Hepatocyte (in vitro differentiated cells): ENCODE measurements around the gene DLGAP5. TPM values are rescaled to one million over a fixed set of nuclear protein-coding genes. Genes with fewer than 3 reads are reported as not detected.

Source experiments
- DNase-seq: peaks from one replicate; pipeline ENCODE4 v3.0.0-alpha.2; 2016; ENCODE audit warnings: low spot score
- H2AFZ ChIP-seq: fragments of 200-600 bp; sonication (generic); 2 replicates; pipeline ENCODE4 v1.6.0; 2016; ENCODE audit warnings: antibody characterized with exemption, mild to moderate bottlenecking
- H3K27ac ChIP-seq: fragments of 200-600 bp; sonication (generic); 2 replicates; pipeline ENCODE4 v1.5.1; 2016; ENCODE audit warnings: mild to moderate bottlenecking
- H3K27me3 ChIP-seq: fragments of 200-600 bp; sonication (generic); 2 replicates; pipeline ENCODE4 v1.6.1; 2016
- H3K36me3 ChIP-seq: fragments of 200-600 bp; sonication (generic); replicated peaks from 2 replicates; pipeline ENCODE4 v1.5.1; 2016; ENCODE audit warnings: low read depth; ENCODE audit not compliant: insufficient read depth
- H3K4me1 ChIP-seq: fragments of 200-600 bp; sonication (generic); 2 replicates; pipeline ENCODE4 v1.5.1; 2016; ENCODE audit warnings: mild to moderate bottlenecking, moderate library complexity; ENCODE audit not compliant: insufficient read depth
- H3K4me2 ChIP-seq: fragments of 200-600 bp; sonication (generic); 2 replicates; pipeline ENCODE4 v1.6.0; 2016
- H3K4me3 ChIP-seq: fragments of 200-600 bp; sonication (generic); 2 replicates; pipeline ENCODE4 v1.5.1; 2016; ENCODE audit warnings: mild to moderate bottlenecking
- H3K79me2 ChIP-seq: fragments of 200-600 bp; sonication (generic); 2 replicates; pipeline ENCODE4 v1.6.0; 2017; ENCODE audit warnings: mild to moderate bottlenecking
- H3K9me2 ChIP-seq: fragments of 200-600 bp; sonication (generic); replicated peaks from 2 replicates; pipeline ENCODE4 v1.6.0; 2017; ENCODE audit warnings: mild to moderate bottlenecking; ENCODE audit not compliant: insufficient read depth
- H3K9me3 ChIP-seq: fragments of 200-600 bp; sonication (generic); 2 replicates; pipeline ENCODE4 v1.5.1; 2016; ENCODE audit warnings: low read depth, mild to moderate bottlenecking
- H4K20me1 ChIP-seq: fragments of 200-600 bp; sonication (generic); 2 replicates; pipeline ENCODE4 v1.6.0; 2016; ENCODE audit warnings: mild to moderate bottlenecking; ENCODE audit not compliant: insufficient read depth, poor library complexity, severe bottlenecking
- CTCF ChIP-seq: fragments of 200-600 bp; sonication (generic); IDR thresholded peaks from 2 replicates; pipeline ENCODE4 v1.5.1; 2016; ENCODE audit warnings: antibody characterized with exemption, mild to moderate bottlenecking; ENCODE audit not compliant: poor library complexity
- EZH2 ChIP-seq: fragments of 200-600 bp; sonication (generic); IDR thresholded peaks from 2 replicates; pipeline ENCODE4 v1.6.1; 2016; ENCODE audit warnings: antibody characterized with exemption, mild to moderate bottlenecking, borderline replicate concordance
- EZH2phosphoT487 ChIP-seq: fragments of 200-600 bp; sonication (generic); IDR thresholded peaks from one replicate; pipeline ENCODE4 v1.6.1; 2018; ENCODE audit warnings: antibody characterized with exemption, mild to moderate bottlenecking, low read depth, moderate library complexity; ENCODE audit not compliant: unreplicated experiment, severe bottlenecking
- WGBS: methylation state at CpG from one replicate; pipeline ENCODE4 v1.1.6; 2016; ENCODE audit warnings: low lambda C conversion rate; ENCODE audit errors: missing lambda C conversion rate; 5-methylcytosine and 5-hydroxymethylcytosine counted together
- polyA plus RNA-seq: library from polyadenylated mRNA; unstranded; fragments of >200 nt; fragmentation: Nextera tagmentation; extraction: Ambion mirVana; gene quantifications from 2 replicates; pipeline ENCODE4 v1.2.1, GENCODE V29; 2016
- total RNA-seq: library from RNA; depleted of rRNA; stranded (reverse); fragments of >200 nt; gene quantifications from 2 replicates; pipeline ENCODE4 v1.2.3, GENCODE V29; 2014

Gene DLGAP5
- total and polyA plus RNA-seq, 2 experiments from 2014 or later = 7.7 to 10.8 TPM

- no peaks in the 10 kb centered on the region for H3K4me1 ChIP-seq
- no peaks in the 10 kb centered on the region for H3K36me3 ChIP-seq
- no peak for DNase-seq
- H3K9me3 ChIP-seq = no peaks in the 10 kb centered on the region
- TF ChIP-seq EZH2phosphoT487 (no peak), CTCF (no peak), EZH2 (no peak)
- H2AFZ ChIP-seq = no peak overlapping the region
- no peaks in the 10 kb centered on the region for H4K20me1 ChIP-seq
- no peaks in the 10 kb centered on the region for H3K9me2 ChIP-seq
- no peaks in the 10 kb centered on the region for H3K27me3 ChIP-seq
- peaks cover 30% of the 10 kb centered on the region for H3K79me2 ChIP-seq
- H3K4me2 ChIP-seq = no peak overlapping the region
- H3K4me3 ChIP-seq = no peak overlapping the region
- WGBS = 92% methylated on average over 4 of the region's 4 CpGs
- no peak overlapping the region for H3K27ac ChIP-seq
Measured at GRCh38 chr14:55188686-55189295, 2.6 kb downstream of the DLGAP5 start.

- Histone ChIP-seq H3K9me2 (no peaks in the 10 kb centered on the region), H3K4me2 (no peak overlapping the region), H3K4me1 (no peaks in the 10 kb centered on the region), H3K4me3 (no peak overlapping the region), H2AFZ (no peak overlapping the region), H3K27ac (no peak overlapping the region), H4K20me1 (no peaks in the 10 kb centered on the region), H3K36me3 (no peaks in the 10 kb centered on the region), H3K27me3 (no peaks in the 10 kb centered on the region), H3K9me3 (no peaks in the 10 kb centered on the region), H3K79me2 (no peaks in the 10 kb centered on the region)
- DNase-seq = no peak
- no peak for TF ChIP-seq EZH2phosphoT487
- no peak for TF ChIP-seq EZH2
- TF ChIP-seq CTCF = no peak
- 98% methylated on average over 4 of the region's 4 CpGs for WGBS
Measured at GRCh38 chr14:55180434-55180833, 11.0 kb downstream of the DLGAP5 start.

GRCh38 chr14:55180006-55180405 is 11.4 kb downstream of the DLGAP5 start:
- no peak overlapping the region for H2AFZ ChIP-seq
- no peaks in the 10 kb centered on the region for H3K4me1 ChIP-seq
- no peaks in the 10 kb centered on the region for H3K9me2 ChIP-seq
- no peaks in the 10 kb centered on the region for H3K27me3 ChIP-seq
- H3K9me3 ChIP-seq = no peaks in the 10 kb centered on the region
- H3K4me2 ChIP-seq = no peak overlapping the region
- H3K36me3 ChIP-seq = no peaks in the 10 kb centered on the region
- H4K20me1 ChIP-seq = no peaks in the 10 kb centered on the region
- 100% methylated on average over 2 of the region's 2 CpGs for WGBS
- DNase-seq = no peak
- no peaks in the 10 kb centered on the region for H3K79me2 ChIP-seq
- no peak for TF ChIP-seq EZH2phosphoT487
- no peak for TF ChIP-seq CTCF
- no peak for TF ChIP-seq EZH2
- no peak overlapping the region for H3K4me3 ChIP-seq
- no peak overlapping the region for H3K27ac ChIP-seq
